ENCODE measurements around the gene XPC. TPM values are rescaled to one million over a fixed set of nuclear protein-coding genes. Genes with fewer than 3 reads are reported as not detected.
A peak's percentile ranks its signal among the peaks of the same experiment; 100 is the strongest.

The XPC gene
- total and polyA plus RNA-seq, 7 donors, result 5.3 to 19.5 (median 15.1) TPM

DNA sequence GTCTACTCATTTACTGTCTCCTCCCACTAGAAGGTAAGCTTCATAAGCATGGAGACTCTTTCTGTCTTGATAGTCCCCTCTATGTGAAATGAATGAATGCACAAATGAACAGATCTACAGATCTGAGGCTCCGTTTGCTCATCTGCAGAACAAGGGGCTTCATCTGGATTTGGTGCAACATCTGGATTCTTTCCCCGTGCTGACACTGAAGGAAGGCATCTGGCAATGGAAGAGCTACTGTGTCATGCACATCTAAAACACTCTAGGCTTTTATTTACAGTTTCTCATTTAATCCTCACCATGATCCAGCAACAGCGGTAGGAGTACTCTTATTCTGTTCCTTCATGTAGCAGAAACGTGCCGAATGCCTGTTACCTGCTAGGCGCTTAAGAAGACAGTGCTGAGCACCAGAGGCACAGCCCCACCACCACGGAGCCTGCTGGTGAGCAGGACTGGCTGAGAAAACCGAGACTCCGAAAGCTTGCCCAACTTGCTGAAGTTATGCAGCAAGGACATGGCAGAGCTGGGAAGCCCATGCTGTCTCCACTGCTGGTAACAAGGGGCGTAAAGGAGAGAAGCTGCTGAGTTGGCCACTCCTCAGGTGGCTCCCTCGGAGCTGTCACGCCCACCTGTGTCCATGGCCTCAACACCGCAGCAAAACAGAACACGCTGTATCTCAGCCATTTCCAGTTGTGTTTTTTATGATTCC lies 31.3 kb upstream of the XPC start:
- Histone ChIP-seq H3K9me3 (no peaks in the 10 kb centered on the region), H3K27ac (no peak overlapping the region), H3K27me3 (ENCODE audit: insufficient read depth in 3 of 3, low read length in 2 of 3) (no peaks in the 10 kb centered on the region), H3K4me1 (peaks cover 14% of the 10 kb centered on the region), H3K36me3 (ENCODE audit: insufficient read depth in 1 of 2, low read depth in 1 of 2) (no peaks in the 10 kb centered on the region), H3K4me3 (no peak overlapping the region)
- no peak for ATAC-seq
- DNase-seq, result no peak
- TF ChIP-seq, protein P1, sequence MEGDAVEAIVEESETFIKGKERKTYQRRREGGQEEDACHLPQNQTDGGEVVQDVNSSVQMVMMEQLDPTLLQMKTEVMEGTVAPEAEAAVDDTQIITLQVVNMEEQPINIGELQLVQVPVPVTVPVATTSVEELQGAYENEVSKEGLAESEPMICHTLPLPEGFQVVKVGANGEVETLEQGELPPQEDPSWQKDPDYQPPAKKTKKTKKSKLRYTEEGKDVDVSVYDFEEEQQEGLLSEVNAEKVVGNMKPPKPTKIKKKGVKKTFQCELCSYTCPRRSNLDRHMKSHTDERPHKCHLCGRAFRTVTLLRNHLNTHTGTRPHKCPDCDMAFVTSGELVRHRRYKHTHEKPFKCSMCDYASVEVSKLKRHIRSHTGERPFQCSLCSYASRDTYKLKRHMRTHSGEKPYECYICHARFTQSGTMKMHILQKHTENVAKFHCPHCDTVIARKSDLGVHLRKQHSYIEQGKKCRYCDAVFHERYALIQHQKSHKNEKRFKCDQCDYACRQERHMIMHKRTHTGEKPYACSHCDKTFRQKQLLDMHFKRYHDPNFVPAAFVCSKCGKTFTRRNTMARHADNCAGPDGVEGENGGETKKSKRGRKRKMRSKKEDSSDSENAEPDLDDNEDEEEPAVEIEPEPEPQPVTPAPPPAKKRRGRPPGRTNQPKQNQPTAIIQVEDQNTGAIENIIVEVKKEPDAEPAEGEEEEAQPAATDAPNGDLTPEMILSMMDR (IDR thresholded peaks at IDR 0.05), result no peak
- intact Hi-C loops (cut with DNase I), result loop anchor here in 1 of 2 donors (2.0 to 10.0 kb wide), 3 partner anchors 38 to 195 kb away; partner anchors contain the start of gene SLC6A6
- 63 to 70% (median 64%) methylated on average over 14 of the region's 14 CpGs for WGBS, 3 donors

DNA sequence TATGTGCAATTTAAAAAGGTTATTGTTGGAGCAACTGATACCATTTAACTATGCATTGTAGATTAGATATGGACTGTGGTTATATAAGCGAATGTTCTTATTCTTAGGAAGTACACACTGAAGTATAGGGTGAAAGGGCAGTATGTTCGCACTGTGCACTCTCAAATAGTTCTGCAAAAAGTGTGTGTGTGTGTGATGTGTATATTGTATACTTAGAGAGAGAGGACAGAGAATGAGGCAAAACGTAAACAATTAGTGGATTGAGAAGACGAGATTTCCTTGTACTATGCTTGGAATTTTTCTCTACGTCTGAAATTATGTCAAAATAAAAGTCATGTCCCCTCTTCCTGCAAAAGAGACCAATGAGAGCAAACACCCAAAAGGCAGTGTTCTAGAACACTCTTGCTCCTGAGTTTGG lies 30.6 kb upstream of the XPC start:
- no peaks in the 10 kb centered on the region for H3K9me3 ChIP-seq
- H3K4me3 ChIP-seq, result no peak overlapping the region
- H3K27ac ChIP-seq, result no peak overlapping the region
- 73 to 78% (median 74%) methylated on average over 5 of the region's 5 CpGs for WGBS, 3 donors
- TF ChIP-seq, protein P1 (IDR thresholded peaks at IDR 0.05), result no peak
- H3K36me3 ChIP-seq (ENCODE audit: insufficient read depth in 1 of 2, low read depth in 1 of 2), result no peaks in the 10 kb centered on the region
- intact Hi-C loops (cut with DNase I), result loop anchor here in 1 of 2 donors (2.0 to 10.0 kb wide), 2 partner anchors 48 to 196 kb away; partner anchors contain the start of gene SLC6A6
- peaks cover 22% of the 10 kb centered on the region for H3K4me1 ChIP-seq
- DNase-seq (no peak), ATAC-seq (no peak)
- H3K27me3 ChIP-seq (ENCODE audit: insufficient read depth in 3 of 3, low read length in 2 of 3), result no peaks in the 10 kb centered on the region

DNA sequence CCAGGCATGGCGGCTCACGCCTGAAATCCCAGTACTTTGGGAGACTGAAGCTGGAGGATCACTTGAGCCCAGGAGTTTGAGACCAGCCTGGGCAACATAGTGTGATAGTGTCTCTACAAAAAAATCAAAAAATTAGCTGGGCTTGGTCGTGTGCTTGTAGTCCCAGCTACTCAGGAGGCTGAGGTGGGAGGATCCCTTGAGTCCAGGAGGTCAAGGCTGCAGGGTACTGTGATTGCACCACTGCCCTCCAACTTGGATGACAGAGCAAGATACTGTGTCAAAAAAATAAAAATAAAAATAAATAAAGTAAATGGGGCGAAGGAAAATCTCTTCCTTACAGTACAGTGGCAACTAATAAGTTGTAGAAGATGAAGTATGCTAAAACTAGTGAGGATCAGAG lies 29.8 kb upstream of the XPC start:
- no peak overlapping the region for H3K4me3 ChIP-seq
- ATAC-seq, result no peak
- 92 to 97% (median 93%) methylated on average over 4 of the region's 4 CpGs for WGBS, 3 donors
- TF ChIP-seq, protein P1 (IDR thresholded peaks at IDR 0.05), result no peak
- no peak for DNase-seq
- H3K9me3 ChIP-seq, result no peaks in the 10 kb centered on the region
- no peaks in the 10 kb centered on the region for H3K36me3 ChIP-seq (ENCODE audit: insufficient read depth in 1 of 2, low read depth in 1 of 2)
- peaks cover 27% of the 10 kb centered on the region for H3K4me1 ChIP-seq
- no peak overlapping the region for H3K27ac ChIP-seq
- intact Hi-C loops (cut with DNase I), result loop anchor here in 1 of 2 donors (2.0 to 10.0 kb wide), 2 partner anchors 49 to 197 kb away; partner anchors contain the start of gene SLC6A6
- H3K27me3 ChIP-seq (ENCODE audit: insufficient read depth in 3 of 3, low read length in 2 of 3), result no peaks in the 10 kb centered on the region

DNA sequence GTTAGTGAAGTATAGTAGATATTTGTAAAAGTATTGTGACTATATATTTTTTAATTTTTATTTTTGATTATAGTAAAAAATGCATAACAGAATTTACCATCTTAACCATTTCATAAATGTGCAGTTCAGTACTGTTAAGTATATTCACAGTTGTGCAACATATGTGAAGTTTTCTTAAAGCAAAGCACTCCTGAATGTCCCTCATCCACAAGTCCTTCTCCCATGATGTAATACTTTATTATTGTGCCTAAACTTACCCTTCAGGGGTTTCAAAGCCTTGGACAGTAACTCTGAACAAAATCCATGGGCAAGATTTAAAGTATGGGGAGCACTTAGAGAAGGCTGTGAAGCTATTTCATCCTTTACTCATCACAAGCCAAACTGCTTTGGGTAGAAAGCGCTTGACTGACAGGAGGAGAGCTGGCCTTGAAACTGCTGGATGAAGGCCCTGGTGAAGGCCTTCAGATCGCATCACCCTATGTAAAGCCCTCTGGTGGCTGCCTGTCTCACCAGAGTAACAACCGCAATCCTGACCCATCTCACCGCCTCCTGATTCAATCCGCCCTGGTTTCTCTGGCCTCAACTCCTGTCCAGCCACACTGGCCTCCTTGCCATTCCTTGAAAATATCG lies 28.3 kb upstream of the XPC start:
- no peaks in the 10 kb centered on the region for H3K36me3 ChIP-seq (ENCODE audit: insufficient read depth in 1 of 2, low read depth in 1 of 2)
- H3K4me1 ChIP-seq, result peaks cover 27% of the 10 kb centered on the region
- H3K9me3 ChIP-seq, result no peaks in the 10 kb centered on the region
- TF ChIP-seq, protein P1 (IDR thresholded peaks at IDR 0.05), result no peak
- ATAC-seq (peak in 1 of 4 donors; percentile 22), DNase-seq (no peak)
- H3K27ac ChIP-seq, result peak overlapping the region; percentile 36
- intact Hi-C loops (cut with DNase I), result loop anchor here in 1 of 2 donors (10.0 kb wide), 1 partner anchor 198 kb away; the partner anchor contains the start of gene SLC6A6
- no peak overlapping the region for H3K4me3 ChIP-seq
- 80 to 92% (median 89%) methylated on average over 6 of the region's 6 CpGs for WGBS, 3 donors
- no peaks in the 10 kb centered on the region for H3K27me3 ChIP-seq (ENCODE audit: insufficient read depth in 3 of 3, low read length in 2 of 3)

Measured in psoas muscle (tissue), 8 donors.